B cell (primary cell): ENCODE data around the gene TRABD2B.

Experiments used
- EZH2 ChIP-seq: IDR thresholded peaks from 2 replicates; pipeline ENCODE4 v1.6.1; 2012; ENCODE audit warnings: borderline replicate concordance, low read depth, mild to moderate bottlenecking, moderate library complexity, low read length; ENCODE audit not compliant: insufficient read depth, poor library complexity, severe bottlenecking
- TF ChIP-seq, protein P1 (sequence below): fragments of 200-600 bp; IDR thresholded peaks from one replicate; pipeline ENCODE4 v1.8.0; 2022; ENCODE audit warnings: antibody characterized with exemption, mild to moderate bottlenecking

DNA sequence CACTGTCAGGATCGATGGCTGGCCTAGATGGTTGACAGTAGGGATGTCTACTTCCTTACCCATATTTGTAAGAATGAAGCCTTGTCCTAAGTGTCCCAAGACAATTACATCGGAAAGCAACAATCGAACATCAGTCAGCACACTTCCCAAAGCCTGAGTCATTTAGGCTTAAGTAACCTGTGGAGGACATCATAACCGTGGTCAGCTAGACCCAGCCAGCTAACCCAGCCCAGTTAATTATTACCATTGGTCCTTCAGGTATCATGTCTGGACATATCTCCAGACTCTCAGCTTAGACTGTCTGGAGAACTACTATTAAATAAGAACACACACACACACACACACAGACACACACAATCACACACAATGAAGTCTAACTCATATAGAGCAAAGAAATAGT lies 264.7 kb downstream of the TRABD2B start:
- TF ChIP-seq, protein P1, sequence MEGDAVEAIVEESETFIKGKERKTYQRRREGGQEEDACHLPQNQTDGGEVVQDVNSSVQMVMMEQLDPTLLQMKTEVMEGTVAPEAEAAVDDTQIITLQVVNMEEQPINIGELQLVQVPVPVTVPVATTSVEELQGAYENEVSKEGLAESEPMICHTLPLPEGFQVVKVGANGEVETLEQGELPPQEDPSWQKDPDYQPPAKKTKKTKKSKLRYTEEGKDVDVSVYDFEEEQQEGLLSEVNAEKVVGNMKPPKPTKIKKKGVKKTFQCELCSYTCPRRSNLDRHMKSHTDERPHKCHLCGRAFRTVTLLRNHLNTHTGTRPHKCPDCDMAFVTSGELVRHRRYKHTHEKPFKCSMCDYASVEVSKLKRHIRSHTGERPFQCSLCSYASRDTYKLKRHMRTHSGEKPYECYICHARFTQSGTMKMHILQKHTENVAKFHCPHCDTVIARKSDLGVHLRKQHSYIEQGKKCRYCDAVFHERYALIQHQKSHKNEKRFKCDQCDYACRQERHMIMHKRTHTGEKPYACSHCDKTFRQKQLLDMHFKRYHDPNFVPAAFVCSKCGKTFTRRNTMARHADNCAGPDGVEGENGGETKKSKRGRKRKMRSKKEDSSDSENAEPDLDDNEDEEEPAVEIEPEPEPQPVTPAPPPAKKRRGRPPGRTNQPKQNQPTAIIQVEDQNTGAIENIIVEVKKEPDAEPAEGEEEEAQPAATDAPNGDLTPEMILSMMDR = no peak
- TF ChIP-seq EZH2 = no peak
